Osteocyte (in vitro differentiated cells): Measurements from ENCODE around the gene ITCH. TPM values are rescaled to one million over a fixed set of nuclear protein-coding genes. Genes with fewer than 3 reads are reported as not detected.

Experiments
- DNase-seq: peaks from one replicate; pipeline ENCODE4 v3.0.0; 2021; ENCODE audit warnings: mixed read lengths; ENCODE audit not compliant: unreplicated experiment; ENCODE audit errors: extremely low spot score
- H3K27ac Mint-ChIP-seq: one replicate; pipeline ENCODE4 v1.8.0; 2021; ENCODE audit warnings: mild to moderate bottlenecking, mixed read lengths; ENCODE audit not compliant: unreplicated experiment
- H3K27me3 Mint-ChIP-seq: one replicate; pipeline ENCODE4 v1.8.0; 2021; ENCODE audit warnings: mixed read lengths; ENCODE audit not compliant: unreplicated experiment
- H3K36me3 Mint-ChIP-seq: one replicate; pipeline ENCODE4 v1.8.0; 2021; ENCODE audit warnings: mixed read lengths; ENCODE audit not compliant: unreplicated experiment
- H3K4me1 Mint-ChIP-seq: one replicate; pipeline ENCODE4 v1.8.0; 2021; ENCODE audit warnings: mixed read lengths; ENCODE audit not compliant: unreplicated experiment
- H3K4me3 Mint-ChIP-seq: one replicate; pipeline ENCODE4 v1.8.0; 2021; ENCODE audit warnings: mild to moderate bottlenecking, moderate library complexity, mixed read lengths; ENCODE audit not compliant: unreplicated experiment
- H3K9me3 Mint-ChIP-seq: one replicate; pipeline ENCODE4 v1.8.0; 2021; ENCODE audit warnings: mixed read lengths; ENCODE audit not compliant: unreplicated experiment
- total RNA-seq: library from RNA; stranded (reverse); gene quantifications from 2 replicates; pipeline ENCODE4 v1.2.1, GENCODE V29; 2021
- TF ChIP-seq, protein P1 (sequence below): fragments of 200-600 bp; sonication (generic); IDR thresholded peaks from 2 replicates; pipeline ENCODE4 v1.5.0; 2021; ENCODE audit warnings: antibody characterized with exemption, mild to moderate bottlenecking, moderate library complexity

ITCH gene
- total RNA-seq, 1 donor from 2014 or later = 55.4 TPM

DNA sequence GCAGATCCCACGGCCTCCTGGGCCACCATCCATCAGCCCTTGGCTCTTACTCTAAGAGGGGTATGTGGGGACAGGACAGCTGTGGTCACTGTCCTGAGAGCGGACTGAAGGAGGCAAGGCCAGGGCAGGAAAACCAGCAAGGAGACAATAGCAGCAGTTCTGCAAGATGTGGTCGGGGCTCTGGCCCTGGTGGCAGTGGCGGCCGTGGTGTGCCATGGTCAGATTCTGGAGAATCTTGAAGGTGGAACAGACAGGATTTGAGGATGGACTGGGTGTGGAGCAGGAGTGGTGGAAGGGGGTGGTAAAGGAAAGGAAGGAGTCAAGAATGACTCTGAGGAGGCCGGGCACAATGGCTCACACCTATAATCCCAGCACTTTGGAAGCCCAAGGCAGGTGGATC is 189.5 kb downstream of the ITCH start:
- Mint-ChIP-seq H3K27ac (no peak overlapping the region), H3K9me3 (no peaks in the 10 kb centered on the region), H3K4me3 (no peak overlapping the region), H3K4me1 (peaks cover 4% of the 10 kb centered on the region), H3K27me3 (no peaks in the 10 kb centered on the region), H3K36me3 (no peaks in the 10 kb centered on the region)
- no peak for DNase-seq
- TF ChIP-seq, protein P1, sequence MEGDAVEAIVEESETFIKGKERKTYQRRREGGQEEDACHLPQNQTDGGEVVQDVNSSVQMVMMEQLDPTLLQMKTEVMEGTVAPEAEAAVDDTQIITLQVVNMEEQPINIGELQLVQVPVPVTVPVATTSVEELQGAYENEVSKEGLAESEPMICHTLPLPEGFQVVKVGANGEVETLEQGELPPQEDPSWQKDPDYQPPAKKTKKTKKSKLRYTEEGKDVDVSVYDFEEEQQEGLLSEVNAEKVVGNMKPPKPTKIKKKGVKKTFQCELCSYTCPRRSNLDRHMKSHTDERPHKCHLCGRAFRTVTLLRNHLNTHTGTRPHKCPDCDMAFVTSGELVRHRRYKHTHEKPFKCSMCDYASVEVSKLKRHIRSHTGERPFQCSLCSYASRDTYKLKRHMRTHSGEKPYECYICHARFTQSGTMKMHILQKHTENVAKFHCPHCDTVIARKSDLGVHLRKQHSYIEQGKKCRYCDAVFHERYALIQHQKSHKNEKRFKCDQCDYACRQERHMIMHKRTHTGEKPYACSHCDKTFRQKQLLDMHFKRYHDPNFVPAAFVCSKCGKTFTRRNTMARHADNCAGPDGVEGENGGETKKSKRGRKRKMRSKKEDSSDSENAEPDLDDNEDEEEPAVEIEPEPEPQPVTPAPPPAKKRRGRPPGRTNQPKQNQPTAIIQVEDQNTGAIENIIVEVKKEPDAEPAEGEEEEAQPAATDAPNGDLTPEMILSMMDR = no peak

DNA sequence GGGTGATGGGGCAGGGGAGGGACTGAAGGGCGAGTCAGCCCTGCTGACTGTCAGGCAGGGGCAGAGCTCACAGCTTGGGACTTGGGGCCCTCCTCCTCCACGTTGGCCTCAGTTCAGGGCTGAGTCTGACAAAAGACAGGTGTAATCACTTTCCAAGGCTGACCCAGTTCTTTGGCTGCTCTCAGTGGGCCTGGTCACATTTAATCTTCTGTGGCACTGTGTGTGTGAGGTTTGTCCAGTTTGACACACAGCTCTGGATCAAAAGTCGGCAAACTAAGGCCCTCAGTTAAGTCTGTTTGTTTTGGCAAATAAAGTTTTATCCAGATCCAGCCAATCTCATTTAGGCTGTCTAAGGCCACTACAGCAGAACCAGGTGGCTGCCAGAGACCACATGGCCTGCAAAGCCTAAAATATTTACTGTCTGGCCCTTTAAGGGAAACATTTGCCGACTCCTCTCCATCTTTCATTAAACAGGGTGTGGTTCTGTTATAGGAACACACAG is 190.3 kb downstream of the ITCH start:
- DNase-seq = no peak
- TF ChIP-seq, protein P1 = no peak
- Mint-ChIP-seq H3K27ac (no peak overlapping the region), H3K36me3 (no peaks in the 10 kb centered on the region), H3K4me3 (no peak overlapping the region), H3K27me3 (no peaks in the 10 kb centered on the region), H3K4me1 (peaks cover 11% of the 10 kb centered on the region), H3K9me3 (no peaks in the 10 kb centered on the region)

DNA sequence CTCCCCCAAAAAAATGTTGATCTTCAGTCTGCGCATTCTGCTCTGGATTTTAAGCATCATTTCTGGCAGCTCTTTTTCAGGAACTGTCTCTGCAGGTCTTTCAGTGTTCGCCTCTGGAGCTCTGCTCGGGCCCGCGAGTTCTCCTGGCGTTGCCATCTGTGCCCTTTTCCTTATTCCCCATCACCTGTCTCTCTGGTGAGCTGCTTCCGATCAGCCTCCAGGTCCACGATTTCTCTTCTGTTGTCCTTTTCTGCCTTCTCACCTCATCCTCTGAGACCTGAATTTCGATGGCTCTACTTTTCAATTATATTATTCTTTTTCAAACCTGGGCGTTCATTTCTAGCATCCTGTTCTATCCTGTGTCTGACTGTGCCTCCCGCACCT is 194.9 kb downstream of the ITCH start:
- Mint-ChIP-seq H3K9me3 (no peaks in the 10 kb centered on the region), H3K4me1 (peaks cover 13% of the 10 kb centered on the region), H3K27ac (peak overlapping the region; percentile 94), H3K27me3 (no peaks in the 10 kb centered on the region), H3K4me3 (peak overlapping the region; percentile 87), H3K36me3 (peaks cover 2% of the 10 kb centered on the region)
- DNase-seq = no peak
- TF ChIP-seq, protein P1 = no peak

DNA sequence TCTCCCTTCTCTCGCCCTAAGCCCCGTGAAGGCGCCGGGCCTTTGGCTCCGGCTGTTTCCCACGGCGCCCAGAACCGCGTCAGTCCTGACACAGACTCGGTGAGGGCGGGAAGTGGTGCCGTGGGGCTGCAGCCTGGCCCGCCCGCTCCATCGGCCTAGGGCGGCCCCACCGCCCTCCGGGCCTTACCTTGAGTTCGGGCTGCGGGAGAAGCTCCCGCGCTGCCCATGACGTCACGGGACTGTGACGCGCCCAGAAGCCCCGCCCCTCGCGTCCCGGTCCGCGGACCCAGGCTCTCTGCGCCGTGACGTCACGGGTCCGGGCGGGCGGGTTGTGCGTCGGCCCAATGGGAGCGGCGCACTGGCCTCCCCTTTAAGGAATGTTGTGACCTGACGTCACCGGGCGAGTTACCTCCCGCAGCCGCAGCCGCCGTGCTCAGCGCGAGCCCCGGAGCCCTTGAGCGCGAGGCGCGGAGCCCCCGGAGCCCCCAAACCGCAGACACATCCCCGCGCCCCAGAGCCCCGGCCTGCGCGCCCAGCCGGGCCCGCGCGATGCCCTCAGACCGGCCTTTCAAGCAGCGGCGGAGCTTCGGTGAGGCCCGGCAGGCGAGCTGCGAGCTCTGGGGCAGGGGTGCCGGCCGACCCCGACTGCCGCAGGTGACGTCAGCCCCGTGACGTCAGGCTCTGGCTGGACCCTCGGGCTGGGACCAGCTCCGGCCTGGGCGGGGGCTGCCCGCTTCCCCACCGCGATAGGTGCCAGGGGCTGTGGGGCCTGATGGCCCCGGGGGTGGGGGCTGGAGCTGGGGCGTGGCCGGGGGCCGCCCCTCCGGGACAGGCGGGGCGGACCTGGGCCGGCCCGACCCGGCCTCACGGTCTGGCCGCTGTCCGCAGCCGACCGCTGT is 195.5 kb downstream of the ITCH start, which contains the start of gene MAP1LC3A:
TSS of gene MAP1LC3A (plus strand) at position 399 of the 899 bp plus-strand sequence. CDS start at position 550, 151 bp downstream.
- DNase-seq = peak; percentile 98
- TF ChIP-seq, protein P1 = no peak
- Mint-ChIP-seq H3K36me3 (peaks cover 2% of the 10 kb centered on the region), H3K27ac (peak within 1 kb of the TSS; percentile 94), H3K4me1 (peaks cover 13% of the 10 kb centered on the region), H3K9me3 (no peaks in the 10 kb centered on the region), H3K27me3 (no peaks in the 10 kb centered on the region), H3K4me3 (peak within 1 kb of the TSS; percentile 87)
